Rectal smooth muscle tissue (tissue), 1 donor: Measurements from ENCODE around the gene TRMT10B.
A peak's percentile ranks its signal among the peaks of the same experiment; 100 is the strongest.

Experiments used
- H3K27ac ChIP-seq: one replicate; pipeline ENCODE4 v1.7.0; 2013; ENCODE audit warnings: low read depth, low read length, inconsistent platforms
- H3K27me3 ChIP-seq: one replicate; pipeline ENCODE4 v1.7.0; 2013; ENCODE audit warnings: low read length; ENCODE audit not compliant: control insufficient read depth, insufficient read depth
- H3K36me3 ChIP-seq: one replicate; pipeline ENCODE4 v1.7.0; 2013; ENCODE audit warnings: low read length; ENCODE audit not compliant: control insufficient read depth, insufficient read depth
- H3K4me1 ChIP-seq: one replicate; pipeline ENCODE4 v1.7.0; 2013; ENCODE audit warnings: low read length; ENCODE audit not compliant: control insufficient read depth, insufficient read depth
- H3K4me3 ChIP-seq: one replicate; pipeline ENCODE4 v1.7.0; 2013; ENCODE audit warnings: low read length
- H3K9ac ChIP-seq: one replicate; pipeline ENCODE4 v1.7.0; 2013; ENCODE audit warnings: low read length

Gene TRMT10B, protein sequence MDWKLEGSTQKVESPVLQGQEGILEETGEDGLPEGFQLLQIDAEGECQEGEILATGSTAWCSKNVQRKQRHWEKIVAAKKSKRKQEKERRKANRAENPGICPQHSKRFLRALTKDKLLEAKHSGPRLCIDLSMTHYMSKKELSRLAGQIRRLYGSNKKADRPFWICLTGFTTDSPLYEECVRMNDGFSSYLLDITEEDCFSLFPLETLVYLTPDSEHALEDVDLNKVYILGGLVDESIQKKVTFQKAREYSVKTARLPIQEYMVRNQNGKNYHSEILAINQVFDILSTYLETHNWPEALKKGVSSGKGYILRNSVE

GRCh38 chr9:37753489-37754190, at the start of gene TRMT10B:
TRMT10B (plus strand) TSS chr9:37753805; CDS start chr9:37761932, 8,127 bp downstream.
- Histone ChIP-seq H3K36me3 (no peaks in the 10 kb centered on the region), H3K27ac (peak within 1 kb of the TSS; percentile 45), H3K4me1 (peaks cover 6% of the 10 kb centered on the region), H3K27me3 (no peaks in the 10 kb centered on the region), H3K9ac (peak within 1 kb of the TSS; percentile 93), H3K4me3 (peak within 1 kb of the TSS; percentile 97)

GRCh38 chr9:37705787-37706186, 47.8 kb upstream of the TRMT10B start:
- H3K27ac ChIP-seq, result no peak overlapping the region
- no peaks in the 10 kb centered on the region for H3K4me1 ChIP-seq
- no peak overlapping the region for H3K4me3 ChIP-seq
- no peak overlapping the region for H3K9ac ChIP-seq
- H3K27me3 ChIP-seq, result no peaks in the 10 kb centered on the region
- H3K36me3 ChIP-seq, result no peaks in the 10 kb centered on the region

GRCh38 chr9:37706290-37706689, 47.3 kb upstream of the TRMT10B start:
- H3K9ac ChIP-seq, result no peak overlapping the region
- H3K4me3 ChIP-seq, result no peak overlapping the region

DNA sequence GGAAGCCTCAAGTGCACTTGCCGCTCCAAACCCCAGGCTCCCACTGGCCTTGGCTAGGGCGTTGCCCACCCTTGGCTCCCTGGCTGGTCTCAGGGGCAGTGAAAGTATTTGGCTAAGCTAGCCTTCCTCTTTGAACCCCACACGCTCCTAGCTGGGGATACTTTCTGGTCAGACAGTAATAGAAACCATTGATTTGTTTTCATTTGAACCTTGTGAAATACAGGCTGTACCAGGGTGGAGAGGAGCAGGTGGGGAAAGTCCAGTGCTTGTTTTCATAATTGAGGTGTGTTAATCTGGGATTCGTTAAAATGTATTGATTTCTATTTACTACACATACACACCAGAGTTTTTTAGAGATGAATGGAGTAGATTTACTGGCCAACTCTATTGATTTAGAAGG, 45.9 kb upstream of the TRMT10B start:
- no peak overlapping the region for H3K27ac ChIP-seq
- no peaks in the 10 kb centered on the region for H3K4me1 ChIP-seq
- H3K36me3 ChIP-seq, result no peaks in the 10 kb centered on the region
- no peak overlapping the region for H3K9ac ChIP-seq
- H3K27me3 ChIP-seq, result no peaks in the 10 kb centered on the region
- no peak overlapping the region for H3K4me3 ChIP-seq

More at GRCh38 chr9:37706290-37706689, 47.3 kb upstream of the TRMT10B start:
- Histone ChIP-seq H3K27ac (no peak overlapping the region), H3K36me3 (no peaks in the 10 kb centered on the region), H3K27me3 (no peaks in the 10 kb centered on the region), H3K4me1 (no peaks in the 10 kb centered on the region)

DNA sequence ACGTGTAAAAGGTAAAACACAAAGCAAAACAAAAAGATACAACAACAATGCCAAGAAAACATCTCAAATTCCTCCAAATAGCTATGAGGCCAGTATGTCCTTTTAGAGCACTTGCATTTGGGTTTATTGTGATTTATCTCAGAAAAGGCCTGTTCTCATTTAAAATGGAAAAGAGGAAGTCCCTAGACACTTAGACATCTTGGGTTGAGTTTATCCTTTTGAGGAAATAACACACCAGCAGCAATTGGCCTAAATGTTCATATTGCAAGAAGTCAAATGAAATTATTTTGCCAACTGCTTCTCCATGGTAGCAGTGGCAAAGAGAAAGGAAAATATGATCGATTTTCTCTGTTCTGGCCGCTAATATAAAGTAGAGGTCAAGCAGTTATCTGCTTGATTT, 43.6 kb upstream of the TRMT10B start:
- Histone ChIP-seq H3K27me3 (no peaks in the 10 kb centered on the region), H3K4me1 (no peaks in the 10 kb centered on the region), H3K9ac (no peak overlapping the region), H3K4me3 (no peak overlapping the region), H3K36me3 (no peaks in the 10 kb centered on the region), H3K27ac (no peak overlapping the region)

- H3K4me3 ChIP-seq, result no peak overlapping the region
- no peaks in the 10 kb centered on the region for H3K27me3 ChIP-seq
Observed at GRCh38 chr9:37715260-37715659, 38.3 kb upstream of the TRMT10B start.

DNA sequence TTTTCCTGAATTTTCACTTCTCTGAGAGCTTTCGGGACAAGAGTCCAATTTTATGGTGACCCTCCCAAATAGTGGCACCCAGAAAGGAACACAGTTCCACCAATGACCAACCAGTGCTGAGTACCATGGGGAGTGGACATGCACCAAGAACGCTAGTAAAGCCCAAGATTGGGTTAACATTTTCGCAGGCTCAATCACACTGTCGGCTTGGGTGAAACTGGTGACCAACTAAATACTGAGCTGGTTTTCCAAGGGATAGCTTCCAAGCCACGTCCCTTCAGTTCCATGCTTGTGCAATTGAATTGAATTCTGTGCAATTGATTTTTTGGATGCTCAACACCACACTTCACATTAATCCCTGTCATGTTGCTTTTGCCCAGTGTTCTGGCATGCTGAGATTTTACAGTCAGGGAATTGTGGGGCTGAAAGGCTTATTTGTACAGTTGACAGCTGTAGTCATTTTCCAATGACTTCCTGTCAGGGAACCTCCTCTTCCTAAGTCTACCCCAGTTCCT, 37.6 kb upstream of the TRMT10B start:
- no peak overlapping the region for H3K27ac ChIP-seq
- H3K4me1 ChIP-seq, result no peaks in the 10 kb centered on the region
- H3K36me3 ChIP-seq, result no peaks in the 10 kb centered on the region
- no peak overlapping the region for H3K9ac ChIP-seq
- H3K27me3 ChIP-seq, result no peaks in the 10 kb centered on the region
- H3K4me3 ChIP-seq, result no peak overlapping the region

More at GRCh38 chr9:37715260-37715659, 38.3 kb upstream of the TRMT10B start:
- H3K27ac ChIP-seq, result no peak overlapping the region
- no peak overlapping the region for H3K9ac ChIP-seq
- H3K36me3 ChIP-seq, result no peaks in the 10 kb centered on the region
- no peaks in the 10 kb centered on the region for H3K4me1 ChIP-seq

DNA sequence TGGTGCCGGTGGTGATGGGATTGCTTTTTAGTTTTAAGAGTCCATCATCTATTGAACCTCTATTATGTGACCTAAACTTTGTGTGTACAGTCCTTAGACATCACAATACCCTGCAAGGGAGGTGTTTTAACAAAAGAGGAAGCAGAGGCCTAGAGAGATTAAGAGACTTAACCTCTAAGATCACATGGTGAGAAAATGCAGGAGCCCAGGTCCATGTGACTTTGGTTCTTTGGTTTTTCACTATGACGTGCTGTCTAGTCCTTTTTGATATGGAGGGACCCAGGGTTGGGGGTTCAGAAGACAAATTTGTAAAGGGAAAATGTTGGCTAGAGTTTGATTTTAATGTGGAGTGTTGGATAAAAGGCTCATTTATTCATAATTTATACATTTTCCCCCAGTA, 34.1 kb upstream of the TRMT10B start:
- H3K4me3 ChIP-seq, result no peak overlapping the region
- H3K4me1 ChIP-seq, result no peaks in the 10 kb centered on the region
- H3K9ac ChIP-seq, result no peak overlapping the region
- no peak overlapping the region for H3K27ac ChIP-seq
- H3K36me3 ChIP-seq, result no peaks in the 10 kb centered on the region
- H3K27me3 ChIP-seq, result no peaks in the 10 kb centered on the region

DNA sequence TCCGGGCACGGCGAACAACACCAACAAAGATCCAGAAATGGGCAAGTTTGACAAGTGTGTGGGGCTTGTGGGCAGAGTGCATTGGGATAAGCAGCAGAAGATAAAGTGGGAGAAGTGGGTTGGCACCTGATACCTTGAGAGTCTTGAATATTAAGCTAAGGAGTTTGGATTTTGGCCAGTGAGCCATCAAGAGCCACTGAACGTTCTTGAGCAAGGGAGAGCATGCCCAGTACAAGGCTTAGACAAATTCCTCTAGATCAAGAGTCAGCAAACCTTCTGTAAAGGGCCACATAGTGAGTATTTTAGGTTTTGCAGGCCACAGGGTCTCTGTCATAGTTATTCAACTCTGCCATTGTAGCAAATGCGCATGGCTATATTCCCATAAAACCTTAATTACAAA, 26.6 kb upstream of the TRMT10B start:
- H3K27me3 ChIP-seq, result no peaks in the 10 kb centered on the region
- no peak overlapping the region for H3K9ac ChIP-seq
- H3K27ac ChIP-seq, result no peak overlapping the region
- H3K36me3 ChIP-seq, result no peaks in the 10 kb centered on the region
- no peaks in the 10 kb centered on the region for H3K4me1 ChIP-seq
- no peak overlapping the region for H3K4me3 ChIP-seq

DNA sequence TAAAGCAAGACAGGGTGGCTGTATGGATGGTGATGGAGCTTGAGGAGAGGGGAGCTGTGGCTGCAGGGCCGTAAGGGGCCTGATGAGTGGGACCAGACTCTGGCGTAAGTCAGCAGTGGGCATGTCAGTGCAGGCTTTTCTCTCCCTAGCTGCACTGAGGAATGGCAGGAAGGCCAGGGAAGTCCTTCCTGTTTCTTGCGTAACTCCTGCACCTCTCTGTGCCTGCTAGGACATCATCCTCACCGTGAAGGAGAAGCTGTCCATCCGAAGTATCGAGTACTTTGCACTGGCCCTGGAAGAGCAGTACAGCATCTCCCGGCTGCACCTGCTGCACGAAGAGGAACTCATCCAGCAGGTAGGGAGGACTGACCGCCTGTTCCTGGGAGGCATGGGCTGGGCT, 24.1 kb upstream of the TRMT10B start:
- H3K4me1 ChIP-seq, result no peaks in the 10 kb centered on the region
- no peak overlapping the region for H3K9ac ChIP-seq
- no peaks in the 10 kb centered on the region for H3K36me3 ChIP-seq
- H3K4me3 ChIP-seq, result no peak overlapping the region
- H3K27me3 ChIP-seq, result no peaks in the 10 kb centered on the region
- no peak overlapping the region for H3K27ac ChIP-seq

- no peak overlapping the region for H3K27ac ChIP-seq
- H3K27me3 ChIP-seq, result no peaks in the 10 kb centered on the region
- H3K4me1 ChIP-seq, result no peaks in the 10 kb centered on the region
- no peaks in the 10 kb centered on the region for H3K36me3 ChIP-seq
- no peak overlapping the region for H3K9ac ChIP-seq
- H3K4me3 ChIP-seq, result no peak overlapping the region
Observed at GRCh38 chr9:37730256-37730655, 23.3 kb upstream of the TRMT10B start.

DNA sequence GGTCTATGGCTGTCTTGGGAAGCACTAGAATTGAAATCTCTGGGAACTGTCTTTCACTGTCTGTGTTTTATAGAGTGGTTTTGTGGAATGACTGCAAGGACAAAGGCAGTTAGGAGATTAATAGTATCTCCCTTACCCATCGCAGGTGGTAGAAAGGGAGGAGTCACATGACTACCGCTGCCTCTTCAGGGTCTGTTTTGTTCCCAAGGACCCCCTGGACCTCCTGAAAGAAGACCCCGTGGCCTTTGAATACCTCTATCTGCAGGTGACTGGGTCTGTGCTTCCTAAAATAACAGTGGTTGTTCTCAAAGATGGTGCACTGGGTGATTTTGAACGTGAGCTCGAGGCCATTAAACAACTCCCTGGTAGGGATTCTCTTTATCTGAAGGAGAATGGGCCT, 22.8 kb upstream of the TRMT10B start:
- no peak overlapping the region for H3K4me3 ChIP-seq
- H3K27me3 ChIP-seq, result no peaks in the 10 kb centered on the region
- no peaks in the 10 kb centered on the region for H3K4me1 ChIP-seq
- no peak overlapping the region for H3K27ac ChIP-seq
- no peaks in the 10 kb centered on the region for H3K36me3 ChIP-seq
- H3K9ac ChIP-seq, result no peak overlapping the region
